Stimulated activated CD4-positive, alpha-beta T cell treated with anti-CD3 and anti-CD28 coated beads, Interleukin-1b, Interleukin-23, amount 100 ng/mL, for 24 hours (primary cell): ENCODE results near the gene LSM12.
"Not testable (repeated sequence)": the region's sequence is repeated elsewhere in the genome, so short reads cannot be mapped to it uniquely, and the experiment has no call there.

Experiments
- DNase-seq, 4 experiments: peaks; one replicate each; pipeline ENCODE4 v3.0.0-alpha.2; 2020; ENCODE audit warnings: low read depth in 4 of 4, low spot score in 1 of 4

LSM12 gene

DNA sequence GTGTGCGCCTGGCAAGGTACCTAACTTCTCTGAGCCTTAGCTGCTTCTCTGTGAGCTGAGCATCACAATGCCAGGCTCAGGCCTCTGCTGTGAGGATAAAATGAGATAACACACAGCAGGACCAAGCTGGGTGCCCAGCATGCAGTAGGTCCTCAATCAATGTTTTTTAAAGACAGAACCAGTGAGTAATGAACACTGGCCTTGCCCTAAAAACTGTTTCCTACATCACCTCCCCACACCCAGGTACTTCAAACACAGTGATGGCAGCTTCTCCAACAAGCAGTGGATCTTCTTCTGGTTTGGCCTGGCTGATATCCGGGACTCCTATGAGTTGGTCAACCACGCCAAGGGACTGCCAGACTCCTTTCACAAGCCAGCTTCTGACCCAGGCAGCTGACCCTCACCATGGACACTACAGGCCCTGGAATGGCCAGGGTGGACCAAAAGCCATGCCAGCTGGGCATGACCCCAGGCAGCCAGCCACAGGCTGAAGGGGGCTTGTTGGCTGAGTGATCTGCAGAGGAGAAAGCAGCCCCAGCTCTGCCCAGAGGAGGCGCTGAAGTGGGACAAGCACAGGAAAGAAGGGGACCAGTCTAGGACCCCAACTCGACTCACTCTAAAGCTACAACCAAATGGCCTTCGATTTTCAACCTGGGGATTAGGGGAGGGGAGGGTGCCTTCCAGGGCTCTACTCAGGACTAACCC lies 58.1 kb downstream of the LSM12 start:
- no peak for DNase-seq

DNA sequence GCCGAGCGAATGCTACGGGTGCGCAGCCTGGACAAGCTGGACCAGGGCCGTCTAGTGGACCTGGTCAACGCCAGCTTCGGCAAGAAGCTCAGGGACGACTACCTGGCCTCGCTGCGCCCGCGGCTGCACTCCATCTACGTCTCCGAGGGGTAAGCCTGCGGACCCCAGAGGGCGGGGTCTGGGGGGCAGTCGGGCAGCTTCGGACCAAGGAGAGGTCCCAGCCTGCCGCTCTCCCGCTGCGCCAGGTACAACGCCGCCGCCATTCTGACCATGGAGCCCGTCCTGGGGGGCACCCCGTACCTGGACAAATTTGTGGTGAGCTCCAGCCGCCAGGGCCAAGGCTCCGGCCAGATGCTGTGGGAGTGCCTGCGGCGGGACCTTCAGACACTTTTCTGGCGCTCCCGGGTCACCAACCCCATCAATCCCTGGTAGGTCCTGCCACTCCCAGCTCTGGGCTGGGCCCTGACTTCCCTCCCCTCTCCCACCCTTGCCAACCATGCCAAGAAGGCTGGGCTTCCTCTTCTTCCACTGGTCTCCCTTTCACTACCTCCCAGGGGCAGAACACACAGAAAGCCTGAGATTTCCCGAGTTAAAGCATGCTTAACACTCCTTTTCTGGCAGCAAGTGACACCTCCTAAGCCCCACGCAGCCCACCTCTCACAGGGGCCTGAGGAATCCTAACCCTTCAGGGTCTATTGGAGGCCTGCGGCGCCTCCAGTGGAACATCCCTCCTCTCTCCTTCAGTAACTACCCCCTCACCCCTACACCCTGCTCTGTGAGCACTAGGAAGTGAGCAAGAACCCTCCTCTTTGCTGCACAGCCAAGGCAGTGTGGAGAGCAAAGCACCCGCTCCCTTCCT lies 58.9 kb downstream of the LSM12 start:
- DNase-seq, result no peak

DNA sequence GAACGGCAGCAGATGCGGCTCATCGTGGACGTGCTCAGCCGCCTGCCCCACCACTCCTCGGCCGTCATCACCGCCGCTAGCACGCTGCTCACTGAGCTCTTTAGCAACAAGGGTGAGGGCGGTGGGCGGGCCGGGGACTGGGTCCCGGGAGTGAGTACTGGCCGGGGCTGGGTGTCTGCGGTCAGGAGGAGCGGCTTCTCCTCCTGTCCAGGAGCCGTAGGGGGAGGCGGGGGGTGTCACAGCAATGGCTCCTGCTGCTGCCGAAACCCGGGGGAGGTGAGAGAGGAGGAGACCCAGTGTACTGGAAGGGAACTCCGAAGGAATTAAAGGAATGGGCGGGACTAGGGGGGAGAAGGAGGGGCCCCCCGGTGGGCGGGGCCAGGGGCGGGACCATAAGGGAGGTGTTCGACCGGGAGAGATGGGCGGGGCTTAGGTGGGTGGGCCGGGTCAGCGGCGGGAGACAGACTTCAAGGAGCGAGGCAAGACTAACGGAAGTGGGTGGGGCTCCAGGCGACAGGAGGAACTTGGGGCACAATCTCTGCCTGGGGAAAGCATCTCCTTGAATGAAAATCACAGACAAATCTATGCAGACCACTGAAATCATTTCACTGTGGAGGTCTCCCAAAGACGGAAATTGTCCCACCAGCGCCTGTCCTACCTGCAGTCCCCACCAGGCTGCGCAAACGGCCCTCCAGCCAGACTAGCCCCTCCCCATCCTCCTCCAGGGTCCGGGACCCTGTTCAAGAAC lies 59.7 kb downstream of the LSM12 start:
- DNase-seq, result peak; percentile 98 to 100 (median 98)

DNA sequence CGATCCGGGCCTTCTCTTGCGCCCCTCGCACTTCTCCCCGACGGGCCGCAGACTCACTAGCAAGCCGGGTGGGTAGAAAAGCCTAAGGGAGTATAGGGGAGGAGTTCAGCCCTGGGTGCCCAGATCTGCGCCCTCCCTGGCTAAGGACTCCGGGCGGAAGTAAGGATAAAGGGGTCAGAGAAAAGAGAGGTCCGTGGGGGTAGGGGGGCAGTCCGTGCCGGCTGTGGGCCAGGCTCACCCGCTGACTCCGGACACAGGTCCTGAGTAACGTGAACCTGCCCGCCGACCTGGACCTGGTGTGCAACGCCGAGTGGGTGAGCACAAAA lies 60.2 kb downstream of the LSM12 start:
- DNase-seq, result no peak

DNA sequence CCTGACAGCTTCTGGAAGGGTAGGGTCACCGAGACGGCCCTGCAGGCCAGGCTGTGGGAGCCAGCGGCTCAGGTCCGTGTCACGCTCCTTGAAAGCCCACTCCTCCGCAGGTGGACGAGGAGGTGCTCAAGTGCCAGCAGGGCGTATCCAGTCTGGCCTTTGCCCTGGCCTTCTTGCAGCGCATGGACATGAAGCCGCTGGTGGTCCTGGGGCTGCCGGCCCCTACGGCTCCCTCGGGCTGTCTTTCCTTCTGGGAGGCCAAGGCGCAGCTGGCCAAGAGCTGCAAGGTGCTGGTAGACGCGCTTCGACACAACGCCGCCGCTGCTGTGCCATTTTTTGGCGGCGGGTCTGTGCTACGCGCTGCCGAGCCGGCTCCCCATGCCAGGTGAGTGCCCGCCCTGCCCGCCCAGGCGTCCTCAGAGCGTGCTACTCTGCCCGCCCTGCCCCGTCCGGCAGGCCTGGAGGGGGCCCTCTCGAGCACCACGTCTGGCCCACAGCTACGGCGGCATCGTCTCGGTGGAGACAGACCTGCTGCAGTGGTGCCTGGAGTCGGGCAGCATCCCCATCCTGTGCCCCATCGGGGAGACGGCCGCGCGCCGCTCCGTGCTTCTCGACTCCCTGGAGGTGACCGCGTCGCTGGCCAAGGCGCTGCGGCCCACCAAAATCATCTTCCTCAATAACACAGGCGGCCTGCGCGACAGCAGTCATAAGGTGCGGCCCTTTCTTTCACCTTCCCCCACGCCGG lies 60.8 kb downstream of the LSM12 start:
- no peak for DNase-seq

DNA sequence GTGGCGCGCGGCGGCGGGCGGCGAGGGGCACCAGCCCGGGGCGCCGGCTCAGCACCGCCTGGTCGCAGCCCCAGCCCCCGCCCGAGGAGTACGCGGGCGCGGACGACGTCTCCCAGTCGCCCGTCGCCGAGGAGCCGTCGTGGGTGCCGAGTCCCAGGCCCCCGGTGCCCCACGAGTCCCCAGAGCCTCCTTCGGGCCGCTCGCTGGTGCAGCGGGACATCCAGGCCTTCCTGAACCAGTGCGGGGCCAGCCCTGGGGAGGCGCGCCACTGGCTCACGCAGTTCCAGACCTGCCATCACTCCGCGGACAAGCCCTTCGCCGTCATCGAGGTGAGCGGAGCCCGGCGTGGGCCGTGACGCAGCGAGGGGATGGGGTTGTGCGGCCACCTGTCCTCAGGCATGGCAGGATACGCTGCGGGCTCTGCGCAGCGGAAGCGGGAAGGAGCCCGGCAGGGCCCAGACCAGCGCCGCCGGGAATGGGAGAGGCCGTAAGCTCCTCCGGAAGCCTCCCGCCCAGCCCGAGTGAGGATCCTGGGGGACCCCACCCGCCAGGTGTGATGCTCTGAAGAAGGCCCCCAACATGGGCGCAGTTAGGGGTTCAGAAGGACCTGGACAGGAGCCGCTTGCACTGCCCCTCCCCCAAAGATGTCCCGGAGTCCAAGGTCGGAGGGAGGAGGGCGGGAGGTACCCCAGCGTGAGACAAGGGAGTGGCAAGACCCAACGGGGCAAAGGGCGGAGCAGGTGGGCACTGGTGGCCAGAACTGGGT lies 61.5 kb downstream of the LSM12 start:
- no peak for DNase-seq

DNA sequence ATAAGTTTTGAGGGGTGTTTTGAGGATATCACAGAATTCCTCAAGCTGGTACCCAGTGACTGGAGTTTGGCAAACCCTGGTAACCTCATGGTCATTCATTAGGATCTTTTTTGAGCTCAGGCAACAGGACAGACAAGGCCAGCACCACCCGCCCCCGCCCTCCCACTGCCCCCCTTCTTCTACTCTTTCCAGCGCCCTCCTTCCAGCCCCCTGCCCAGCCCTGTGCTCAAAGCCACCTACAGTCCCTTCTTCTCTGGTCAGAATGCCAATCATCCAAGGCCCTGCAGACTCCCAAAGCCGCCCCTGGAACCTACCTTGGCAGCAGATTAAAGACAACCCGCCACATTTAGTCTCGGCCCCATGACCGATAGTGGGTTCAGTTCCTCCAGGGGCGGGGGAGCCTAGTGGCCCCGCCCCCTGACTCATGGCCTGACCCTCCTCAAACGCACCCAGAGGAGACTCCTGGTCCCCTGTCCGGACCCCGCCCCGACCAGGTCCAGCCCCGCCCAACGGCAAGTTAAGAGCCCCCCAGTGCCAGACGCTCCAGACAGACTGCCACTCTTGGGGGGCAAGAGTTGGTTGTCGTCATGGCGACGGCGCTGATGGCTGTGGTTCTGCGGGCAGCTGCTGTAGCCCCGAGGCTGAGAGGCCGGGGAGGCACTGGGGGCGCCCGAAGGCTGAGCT lies 62.3 kb downstream of the LSM12 start, which contains the start of gene NAGS:
Gene NAGS (plus strand): TSS at position 546 of the 684 bp plus-strand sequence. CDS start 42 bp downstream, at position 588.
- DNase-seq, result no peak

DNA sequence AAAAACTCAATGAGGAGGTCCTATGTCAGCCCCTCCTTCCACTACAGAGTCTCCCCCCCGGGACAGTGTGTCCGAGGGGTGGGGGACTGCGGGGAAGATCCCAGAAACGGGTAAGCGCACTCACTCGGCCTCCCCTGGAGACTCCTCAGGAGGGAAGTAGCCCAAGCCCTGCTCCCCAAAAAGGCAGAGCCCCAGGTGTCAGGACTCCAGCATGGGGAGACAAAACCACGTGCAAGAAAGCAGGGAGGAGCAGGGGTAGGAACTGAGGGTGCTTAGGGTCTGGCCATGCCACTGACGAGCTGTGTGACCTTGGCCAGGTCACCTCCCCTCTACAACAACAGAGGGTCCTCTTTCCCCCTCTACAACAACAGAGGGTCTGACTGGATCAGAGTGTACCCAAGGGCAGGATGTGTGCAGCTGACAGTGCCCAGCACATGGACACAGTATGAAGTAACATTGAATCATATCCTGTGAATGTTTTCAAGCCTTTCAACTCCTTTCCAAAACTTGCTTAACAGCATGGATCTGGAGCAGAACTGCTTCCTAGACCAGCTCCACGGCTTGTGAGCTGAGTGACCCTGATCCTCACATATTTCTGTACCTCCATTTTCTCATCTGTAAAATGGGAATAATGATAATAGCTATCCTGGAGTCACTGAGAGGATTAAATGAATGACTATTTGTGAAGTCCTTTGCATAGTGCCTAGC lies 64.2 kb downstream of the LSM12 start:
- DNase-seq, result no peak

DNA sequence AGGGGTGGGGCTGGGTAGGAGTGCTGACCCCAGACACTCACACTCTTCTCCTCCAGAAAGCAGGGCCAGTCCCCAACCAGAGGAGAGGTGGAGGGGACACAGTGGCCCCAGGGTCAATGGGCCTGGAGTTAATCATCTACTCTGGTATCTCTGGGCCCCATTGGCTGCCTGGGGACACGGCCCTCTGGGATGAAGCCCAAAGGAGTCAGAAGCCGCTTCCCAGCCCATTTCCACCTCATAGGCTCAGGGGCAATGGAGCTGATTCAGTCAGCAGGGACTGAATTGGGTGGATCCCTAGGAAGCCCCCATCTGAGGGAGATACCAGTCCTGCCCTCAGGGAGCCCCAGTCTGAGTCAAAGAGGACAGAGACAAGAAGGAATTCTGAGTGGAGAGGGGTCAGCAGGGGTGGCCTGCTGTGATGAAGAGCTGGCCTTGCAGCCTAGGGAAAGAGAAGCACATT lies 65.0 kb downstream of the LSM12 start:
- DNase-seq, result no peak

DNA sequence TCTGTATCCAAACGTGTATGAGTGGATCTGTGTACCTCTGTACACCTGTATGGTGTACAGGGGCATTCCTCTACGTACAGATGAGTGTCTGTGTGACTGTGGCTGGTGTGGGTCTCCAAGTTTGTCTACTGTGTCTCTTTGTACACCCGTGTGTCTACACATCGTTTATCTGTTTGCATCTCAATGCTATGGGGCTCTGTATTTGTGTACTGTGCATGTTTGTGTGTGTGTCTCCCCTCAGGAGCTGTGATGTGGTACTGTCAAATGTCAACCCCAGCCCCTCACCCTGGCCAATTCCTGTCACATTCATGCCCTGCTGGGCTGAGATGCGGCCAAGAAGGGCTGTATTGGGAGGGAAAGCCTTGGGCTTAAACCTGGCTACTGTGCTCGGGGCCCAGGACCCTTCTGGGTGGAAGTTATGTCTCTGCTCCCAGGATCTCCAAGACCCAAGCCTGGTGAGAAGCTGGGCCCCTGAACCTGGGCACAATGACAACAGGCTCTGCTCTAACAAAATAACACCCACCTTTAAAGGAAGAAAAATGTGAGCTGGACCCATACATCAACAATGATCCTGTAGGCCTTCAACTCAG lies 65.5 kb downstream of the LSM12 start:
- DNase-seq, result no peak

DNA sequence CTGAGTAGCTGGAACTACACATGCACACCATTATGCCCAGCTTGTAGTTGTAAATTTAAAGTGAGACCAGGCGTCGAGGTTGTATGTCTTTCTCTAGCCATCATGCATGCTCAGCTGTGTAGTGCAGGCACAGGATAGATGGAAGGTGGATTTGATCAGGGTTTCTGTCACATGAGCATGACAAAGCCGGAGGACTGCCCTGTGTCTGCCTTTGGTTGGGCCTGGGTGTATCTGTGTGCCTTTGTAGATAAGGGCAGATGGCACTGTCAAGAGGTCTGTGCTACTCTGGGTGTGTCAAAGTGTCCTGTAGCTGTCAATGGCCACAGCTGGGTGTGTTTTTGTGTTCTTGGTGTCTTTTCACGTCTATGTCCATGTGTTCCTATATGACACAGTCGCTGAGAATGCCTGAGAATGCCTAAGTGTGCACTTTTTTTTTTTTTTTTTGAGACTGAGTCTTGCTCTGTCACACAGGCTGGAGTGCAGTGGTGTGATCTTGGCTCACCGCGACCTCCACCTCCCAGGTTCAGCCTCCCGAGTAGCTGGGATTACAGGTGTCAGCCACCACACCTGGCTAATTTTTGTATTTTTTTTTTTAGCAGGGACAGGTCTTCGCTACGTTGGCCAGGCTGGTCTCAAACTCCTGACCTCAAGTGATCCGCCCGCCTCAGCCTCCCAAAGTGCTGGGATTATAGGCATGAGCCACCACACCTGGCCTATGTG lies 66.2 kb downstream of the LSM12 start:
- no peak for DNase-seq

DNA sequence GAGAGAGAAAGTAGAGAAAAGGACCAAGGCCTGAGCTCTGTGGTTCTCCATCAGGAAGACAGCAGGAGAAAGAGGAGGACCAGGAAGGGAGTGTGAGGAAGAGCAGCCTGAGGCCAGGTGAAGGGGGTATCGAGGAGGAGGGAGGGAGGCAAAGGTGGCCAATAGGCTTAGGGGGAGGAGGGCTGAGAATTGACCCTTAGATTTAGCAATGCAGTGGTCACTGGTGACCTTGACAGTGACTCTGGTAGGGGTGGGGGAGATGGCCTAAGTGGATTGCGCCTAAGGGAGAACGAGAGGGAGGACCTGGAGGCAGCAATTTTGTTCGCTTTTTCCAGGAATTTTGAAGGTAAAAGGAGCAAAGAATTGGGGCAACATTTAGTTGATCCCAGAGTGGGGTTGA lies 67.4 kb downstream of the LSM12 start:
- no peak for DNase-seq

DNA sequence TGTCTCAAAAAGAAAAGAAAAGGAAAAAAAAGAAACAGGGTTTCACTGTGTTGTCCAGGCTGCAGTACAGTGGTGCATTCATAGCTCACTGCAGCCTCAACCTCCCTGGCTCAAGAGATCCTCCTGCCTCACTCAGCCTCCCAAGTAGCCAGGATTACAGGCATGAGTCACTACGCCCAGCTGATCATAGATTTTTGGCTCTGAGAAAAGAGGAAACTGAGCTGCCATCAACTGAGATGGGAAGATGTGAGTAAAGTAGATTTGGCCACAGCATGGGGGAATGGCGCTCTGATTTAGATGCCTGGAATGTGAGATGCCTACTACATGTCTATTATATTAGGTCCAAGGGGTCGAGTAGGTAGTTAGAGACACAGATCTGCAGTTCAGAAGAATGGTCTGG lies 67.9 kb downstream of the LSM12 start:
- no peak for DNase-seq

DNA sequence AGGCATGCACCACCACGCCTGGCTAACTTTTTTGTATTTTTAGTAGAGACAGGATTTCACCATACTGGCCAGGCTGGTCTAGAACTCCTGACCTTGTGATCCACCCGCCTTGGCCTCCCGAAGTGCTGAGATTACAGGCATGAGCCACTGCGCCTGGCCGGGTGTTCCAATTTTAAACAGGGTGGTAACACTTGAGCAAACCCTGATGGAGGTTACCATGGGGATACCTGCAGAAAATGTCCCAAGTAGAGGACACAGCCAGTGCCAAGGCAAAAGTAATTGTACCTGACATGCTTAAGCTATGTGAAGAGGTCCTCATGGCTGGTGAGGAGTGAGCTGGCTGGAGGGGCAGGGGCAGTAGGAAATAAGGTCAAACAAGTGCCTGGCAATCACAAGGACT lies 69.3 kb downstream of the LSM12 start:
- DNase-seq, result not testable (repeated sequence)

DNA sequence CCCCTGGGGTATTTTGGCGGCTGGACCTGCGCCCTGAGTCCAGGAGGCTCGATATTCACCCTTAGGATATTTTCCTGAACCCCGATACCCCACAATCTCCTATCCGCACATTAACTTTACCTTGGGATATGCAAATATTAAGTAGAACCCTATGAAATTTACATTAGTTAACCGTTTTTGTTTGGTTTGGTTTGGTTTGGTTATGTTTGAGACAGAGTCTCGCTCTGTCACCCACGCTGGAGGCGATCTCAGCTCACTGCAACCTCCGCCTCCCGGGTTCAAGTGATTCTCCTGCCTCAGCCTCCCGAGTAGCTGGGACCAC lies 71.4 kb downstream of the LSM12 start:
- DNase-seq, result no peak

DNA sequence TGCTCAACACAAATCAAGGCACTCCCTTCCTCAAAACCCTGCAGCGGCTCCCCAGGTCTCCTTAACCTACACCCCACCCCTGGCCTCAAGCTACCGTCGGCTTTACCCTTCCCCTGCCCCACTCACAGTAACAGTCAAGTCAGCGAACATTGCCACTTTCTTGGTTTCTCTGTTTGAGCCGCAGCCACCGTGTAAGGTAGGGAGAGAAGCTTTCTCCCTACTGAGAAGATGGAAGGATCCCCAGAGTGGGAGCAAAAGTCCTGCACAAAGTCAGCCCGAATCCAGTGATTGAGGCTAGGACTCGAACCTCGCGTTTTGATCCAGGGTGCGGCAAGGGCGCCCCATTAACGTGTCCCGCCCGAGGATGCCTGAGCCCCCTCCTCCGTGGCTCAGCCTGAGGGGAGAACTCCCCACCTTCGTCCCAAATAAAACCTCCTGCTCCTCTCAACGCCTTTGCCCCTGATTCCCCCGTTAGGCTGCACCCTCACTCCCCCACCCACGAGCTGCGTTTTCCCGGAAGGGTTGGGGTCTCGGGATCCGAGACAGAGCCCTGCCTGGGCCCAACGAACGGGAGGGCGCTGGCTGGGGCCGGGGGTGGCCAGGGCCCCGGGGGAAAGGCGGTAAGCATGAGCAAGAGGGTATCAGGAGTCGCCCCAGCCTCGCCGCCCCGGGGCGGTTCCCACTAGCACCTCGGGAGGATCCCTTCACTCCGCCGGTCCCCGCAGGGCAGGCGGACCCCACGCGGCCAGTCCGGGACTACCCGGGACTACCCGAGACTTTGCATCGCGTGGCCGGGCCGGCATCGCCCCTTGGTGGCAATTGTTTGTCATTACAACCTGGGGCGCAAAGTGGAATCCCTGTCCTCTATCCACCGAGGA lies 72.0 kb downstream of the LSM12 start:
- DNase-seq, result peak; percentile 38 to 63 (median 54)

DNA sequence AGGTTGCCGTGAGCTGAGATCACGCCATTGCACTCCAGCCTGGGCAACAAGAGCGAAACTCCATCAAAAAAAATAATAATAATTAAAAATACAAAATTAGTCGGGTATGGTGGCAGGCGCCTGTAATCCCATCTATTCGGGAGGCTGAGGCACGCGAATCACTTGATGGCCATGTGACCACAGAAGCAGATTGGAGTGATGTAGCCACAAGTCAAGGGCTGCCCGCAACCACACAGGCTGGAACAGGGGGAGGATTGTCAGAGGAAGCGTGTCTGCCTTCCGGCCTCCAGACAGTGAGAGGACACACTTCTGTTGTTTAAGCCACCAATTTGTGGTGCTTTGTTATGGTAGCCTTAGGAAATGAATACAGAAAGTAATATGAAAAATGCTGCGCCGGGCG lies 73.8 kb downstream of the LSM12 start:
- DNase-seq, result no peak
